HG03135 (cell line): ENCODE measurements around the gene PODXL2.
A peak's percentile ranks its signal among the peaks of the same experiment; 100 is the strongest.

ENCODE experiments used
- ATAC-seq: cut with Tn5 transposase; IDR thresholded peaks from one replicate; pipeline ENCODE4 v1.9.1; 2021; ENCODE audit warnings: mild to moderate bottlenecking, moderate library complexity; ENCODE audit not compliant: unreplicated experiment

The PODXL2 gene

DNA sequence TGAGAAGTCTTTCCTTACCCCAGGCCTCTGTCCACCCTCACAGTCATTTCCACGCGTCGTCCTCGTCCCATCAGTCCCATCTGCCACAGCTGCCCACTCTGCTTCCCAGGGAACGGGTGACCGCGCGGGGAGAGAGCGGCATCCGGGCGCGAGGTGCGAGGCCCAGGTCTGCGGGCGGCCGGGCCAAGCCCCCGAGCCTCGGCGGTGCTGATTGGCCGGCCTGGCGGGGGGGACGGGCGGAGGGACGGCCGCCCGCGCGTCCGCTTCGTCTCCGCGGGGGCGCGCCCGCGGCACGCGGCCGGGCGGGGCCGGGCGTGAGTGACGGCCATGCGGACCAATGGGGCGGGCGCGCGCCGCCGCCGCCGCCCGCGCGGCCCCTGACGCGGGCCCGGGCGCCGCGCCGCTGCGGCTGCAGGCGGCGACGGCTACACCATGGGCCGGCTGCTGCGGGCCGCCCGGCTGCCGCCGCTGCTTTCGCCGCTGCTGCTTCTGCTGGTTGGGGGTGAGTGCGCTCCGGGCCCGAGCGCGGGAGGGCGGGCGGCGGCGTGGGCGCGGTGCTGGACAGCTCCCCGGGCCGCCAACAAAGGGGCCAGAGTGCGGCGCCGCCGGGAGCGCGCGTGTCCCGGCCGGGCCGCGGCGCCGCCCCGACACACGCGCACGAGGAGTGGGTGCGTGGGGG, at the start of gene PODXL2:
PODXL2 (plus strand) TSS at position 398 of the 679 bp plus-strand sequence; CDS start at position 433, 35 bp downstream.
- no peak for ATAC-seq

DNA sequence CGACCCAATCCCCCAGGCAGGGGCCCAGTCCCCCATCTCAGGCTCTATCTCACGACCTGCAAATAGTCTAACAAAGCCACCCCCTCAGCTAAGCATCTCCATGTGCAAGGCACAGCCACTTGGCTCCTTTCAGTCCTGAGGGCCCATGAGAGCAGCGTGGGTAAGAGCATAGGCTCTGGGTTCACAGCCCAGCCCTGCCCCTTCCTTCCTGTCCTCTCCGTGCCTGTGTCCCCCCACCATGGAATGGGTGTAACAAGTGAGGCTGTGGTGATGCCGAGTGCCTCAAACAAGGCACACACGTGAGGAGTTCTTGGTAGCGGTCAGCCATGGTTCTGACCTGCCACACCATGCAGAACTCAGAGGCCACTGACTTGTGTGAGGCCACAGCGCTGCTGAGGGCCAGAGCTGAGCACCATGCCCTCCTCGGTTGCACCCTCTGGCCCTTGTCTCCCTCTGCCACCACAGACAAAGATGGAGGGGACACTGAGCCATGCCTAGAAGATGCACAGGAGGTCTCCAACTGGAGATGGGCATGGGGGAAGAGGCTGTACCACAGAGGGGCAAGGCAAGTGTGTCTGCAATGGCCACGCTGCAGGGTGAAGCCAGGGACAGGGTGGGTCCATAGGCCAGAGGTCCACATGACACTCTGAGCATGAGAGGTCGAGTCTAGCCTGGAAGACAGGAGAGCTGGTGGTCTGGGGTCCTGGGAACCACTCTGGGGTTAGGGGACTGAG, 48.5 kb upstream of the PODXL2 start:
- no peak for ATAC-seq

DNA sequence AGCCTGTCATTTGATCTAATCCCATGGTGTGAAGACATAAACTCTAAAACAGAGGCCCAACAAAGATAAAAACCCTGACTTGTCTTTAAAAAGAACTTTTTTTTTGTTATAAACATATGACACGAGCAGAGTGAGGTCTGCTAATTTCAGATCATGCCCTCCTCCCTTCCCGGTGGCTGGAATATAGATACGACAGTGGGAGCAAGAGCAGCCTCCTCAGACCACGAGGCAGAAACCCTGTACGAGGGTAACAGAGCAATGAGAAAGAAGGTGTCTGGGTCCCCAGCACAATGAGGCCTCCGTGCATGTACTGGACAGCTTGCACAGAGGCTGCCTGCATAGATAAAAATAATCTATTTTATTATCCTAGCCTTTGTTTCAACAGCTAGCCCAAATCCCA, 44.3 kb upstream of the PODXL2 start:
- ATAC-seq = no peak

- ATAC-seq = no peak
These were observed 43.7 kb upstream of the PODXL2 start for GRCh38 chr3:127585163-127585812.

DNA sequence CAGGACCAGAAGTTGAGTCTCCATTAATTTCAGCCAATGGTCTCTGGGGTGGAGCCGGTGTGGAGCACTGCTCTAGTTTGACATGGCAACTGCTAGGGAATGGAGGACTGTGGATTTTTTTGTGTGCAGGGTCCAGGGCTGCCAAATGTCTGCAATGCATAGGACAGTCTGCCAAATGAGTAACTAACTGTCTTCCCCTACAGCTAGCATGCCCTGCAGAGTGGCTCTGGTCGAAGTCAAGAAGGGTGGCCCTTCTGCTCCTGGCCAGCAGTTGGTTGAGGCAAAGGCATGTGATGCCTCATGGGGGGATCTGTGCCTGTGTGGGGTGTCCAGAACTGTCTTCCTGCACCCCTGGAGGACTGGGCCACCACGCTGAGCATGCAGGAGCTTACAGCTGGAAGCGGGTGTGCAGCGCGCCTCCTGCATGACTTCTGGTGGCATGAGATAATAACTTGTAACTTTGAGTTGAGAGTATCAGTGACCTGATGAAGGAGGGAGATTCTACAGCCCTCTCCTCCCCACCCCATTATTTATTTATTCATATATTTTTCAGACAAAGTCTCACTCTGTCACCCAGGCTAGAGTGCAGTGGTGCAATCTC, 43.1 kb upstream of the PODXL2 start:
- ATAC-seq = no peak

DNA sequence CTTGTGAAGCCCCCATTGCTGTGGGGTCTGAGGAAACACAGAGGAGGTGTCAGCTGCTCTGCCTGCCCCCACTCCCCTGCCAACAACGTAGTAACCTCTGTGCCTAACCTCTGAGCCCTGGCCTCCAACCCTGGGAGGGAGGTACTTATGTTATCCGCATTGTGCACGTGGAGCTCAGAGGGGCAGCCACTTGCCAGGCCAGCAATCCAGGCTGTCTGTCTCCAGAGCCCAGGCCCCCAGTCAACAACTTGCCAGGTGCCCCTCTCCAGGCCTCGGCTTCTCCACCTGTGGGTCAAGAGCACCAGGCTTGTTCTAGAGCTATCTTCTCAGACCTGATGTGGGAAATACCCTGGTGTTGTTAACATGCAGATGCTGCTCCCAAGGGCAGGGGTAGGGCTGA, 41.1 kb upstream of the PODXL2 start:
- ATAC-seq = no peak

DNA sequence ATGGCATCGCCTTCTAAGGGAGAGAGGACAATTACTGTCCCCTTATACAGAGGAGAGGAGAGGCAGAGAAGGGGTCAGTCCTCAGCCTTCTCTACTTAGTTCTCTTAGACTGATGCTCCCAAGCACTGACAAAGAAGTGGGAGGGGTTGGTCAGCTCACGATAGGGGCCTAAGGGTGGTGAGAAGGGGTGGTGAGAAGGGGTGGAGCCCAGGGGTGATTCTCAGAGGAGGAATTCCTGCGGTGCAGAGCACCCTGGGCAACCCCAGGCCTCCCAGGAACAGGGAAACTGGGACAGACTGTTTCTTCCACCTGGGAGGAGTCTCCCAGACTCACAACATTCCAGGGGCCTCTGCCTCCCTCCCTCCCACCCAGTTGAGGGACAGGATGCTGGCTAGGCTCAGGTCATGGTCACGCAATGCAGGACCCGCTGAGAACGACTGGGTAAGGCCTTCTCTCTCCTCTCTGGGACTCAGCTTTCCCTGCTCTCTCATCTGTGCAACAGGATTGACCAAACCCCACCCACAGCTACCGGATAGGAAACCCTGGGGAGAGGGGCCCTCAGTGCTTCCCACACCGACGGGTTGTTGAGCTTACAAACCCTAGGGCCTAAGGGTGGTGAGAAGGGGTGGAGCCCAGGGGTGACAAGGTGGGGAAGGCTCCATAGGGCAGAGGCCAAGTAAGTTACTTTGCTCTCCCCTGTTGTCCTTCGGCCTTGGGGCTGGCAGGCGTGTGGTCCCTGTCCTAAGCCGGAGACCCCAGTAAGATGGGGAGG, 40.0 kb upstream of the PODXL2 start:
- ATAC-seq = no peak

GRCh38 chr3:127589600-127590281, 39.2 kb upstream of the PODXL2 start:
- ATAC-seq = peak; percentile 3

GRCh38 chr3:127590282-127590592, 38.7 kb upstream of the PODXL2 start:
- ATAC-seq = peak; percentile 28

DNA sequence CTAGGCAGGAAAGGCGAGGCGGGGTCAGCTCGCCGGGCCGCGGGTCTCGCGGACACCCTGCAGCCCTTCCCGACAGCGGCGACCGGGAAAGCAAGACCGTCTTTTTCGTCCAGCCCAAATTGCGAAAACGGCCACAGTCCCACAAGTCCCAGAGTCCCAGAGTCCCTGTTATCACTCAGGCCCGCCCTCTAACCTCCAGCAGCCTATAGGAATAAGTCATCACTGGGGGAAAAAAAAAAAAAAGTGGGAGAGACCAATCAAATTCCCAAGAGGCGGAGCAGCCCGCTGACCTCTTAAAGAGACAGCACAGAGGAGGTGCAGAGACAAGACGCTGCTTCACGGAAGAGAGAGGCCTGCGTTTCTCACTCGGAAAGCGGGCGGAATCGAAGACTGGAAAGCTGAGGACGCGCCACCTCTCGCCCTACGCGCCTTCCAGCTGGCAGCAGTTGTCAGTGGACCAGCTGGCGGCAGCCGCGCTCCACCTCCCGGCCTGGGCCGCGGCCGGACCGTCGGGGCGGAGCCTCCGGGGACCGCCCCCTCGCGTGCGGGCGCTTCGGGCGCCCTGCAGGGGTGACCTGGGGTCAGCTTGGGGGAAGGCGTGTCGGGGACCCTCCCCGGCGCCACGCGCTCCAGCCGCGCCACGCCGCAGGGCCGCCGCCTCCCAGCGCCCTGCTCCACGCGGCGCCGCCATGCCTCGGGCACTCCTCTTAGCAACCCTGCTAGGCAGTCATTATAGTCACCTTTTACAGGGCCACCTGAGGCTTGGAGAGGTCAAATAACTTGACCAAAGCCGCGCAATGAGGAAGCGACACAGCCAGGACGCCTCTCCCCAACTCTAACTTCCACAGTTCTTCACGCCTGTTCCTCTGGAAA, 38.2 kb upstream of the PODXL2 start, which contains the start of gene TPRA1:
TPRA1 (minus strand) TSS at position 141 of the 873 bp plus-strand sequence. CDS start 10,587 bp downstream, outside the sequence.
- peak; percentile 82 for ATAC-seq

GRCh38 chr3:127593178-127593577, 35.8 kb upstream of the PODXL2 start:
- ATAC-seq = no peak

- ATAC-seq = no peak
These were observed 33.7 kb upstream of the PODXL2 start for GRCh38 chr3:127595303-127595702.

- ATAC-seq = no peak
These were observed 31.8 kb upstream of the PODXL2 start for GRCh38 chr3:127597020-127597771.

GRCh38 chr3:127598841-127599570, 30.0 kb upstream of the PODXL2 start:
- ATAC-seq = no peak

GRCh38 chr3:127600749-127601456, 28.1 kb upstream of the PODXL2 start:
- ATAC-seq = no peak

DNA sequence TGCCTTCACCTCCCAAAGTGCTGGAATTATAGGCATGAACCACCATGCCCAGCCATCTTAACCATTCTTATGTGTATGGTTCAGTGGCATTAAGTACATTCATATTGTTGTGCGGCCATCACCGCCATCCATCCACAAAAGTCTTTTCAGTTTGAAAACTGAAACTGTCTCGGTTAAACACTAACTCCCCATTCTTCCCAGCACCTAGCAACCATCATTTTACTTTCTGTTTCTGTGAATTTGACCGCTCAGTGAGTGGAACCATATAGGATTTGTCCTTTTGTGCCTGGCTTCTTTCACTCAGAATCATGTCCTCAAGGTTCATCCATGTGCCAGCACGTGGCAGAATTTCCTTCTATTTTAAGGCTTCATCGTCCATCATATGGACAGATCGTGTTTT, 24.9 kb upstream of the PODXL2 start:
- ATAC-seq = peak; percentile 50

DNA sequence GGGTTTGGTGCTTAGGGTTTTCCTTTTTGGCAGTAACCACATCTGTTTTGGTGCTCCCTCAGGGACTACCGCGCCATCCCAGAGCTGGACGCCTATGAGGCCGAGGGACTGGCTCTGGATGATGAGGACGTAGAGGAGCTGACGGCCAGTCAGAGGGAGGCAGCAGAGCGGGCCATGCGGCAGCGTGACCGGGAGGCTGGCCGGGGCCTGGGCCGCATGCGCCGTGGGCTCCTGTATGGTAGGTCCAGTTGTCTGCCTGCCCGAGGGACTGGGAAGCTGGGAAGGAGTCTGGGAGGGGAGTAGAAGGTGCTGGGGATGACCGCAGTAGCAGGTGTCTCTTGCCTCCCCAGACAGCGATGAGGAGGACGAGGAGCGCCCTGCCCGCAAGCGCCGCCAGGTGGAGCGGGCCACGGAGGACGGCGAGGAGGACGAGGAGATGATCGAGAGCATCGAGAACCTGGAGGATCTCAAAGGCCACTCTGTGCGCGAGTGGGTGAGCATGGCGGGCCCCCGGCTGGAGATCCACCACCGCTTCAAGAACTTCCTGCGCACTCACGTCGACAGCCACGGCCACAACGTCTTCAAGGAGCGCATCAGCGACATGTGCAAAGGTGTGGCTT, 24.3 kb upstream of the PODXL2 start:
- no peak for ATAC-seq
